IMR-90 (cell line): ENCODE measurements around the gene SLC41A1. TPM values are rescaled to one million over a fixed set of nuclear protein-coding genes. Genes with fewer than 3 reads are reported as not detected.

Source experiments
- ATAC-seq: fragments of 200-7000 bp; cut with Tn5 transposase; 2 replicates; pipeline ENCODE4 v1.9.1; 2020; ENCODE audit warnings: low read depth, mild to moderate bottlenecking, moderate library complexity
- BruUV-seq: library from RNA; stranded (reverse); fragments of 400-500 nt; replicated peaks from 2 replicates; lab custom pipeline; 2021; lab: Mats Ljungman, UMichigan
- CTCF ChIA-PET: fragments of 300-600 bp; formaldehyde crosslinking; extraction: SDS; loops from one replicate; lab custom pipeline; 2021; ENCODE audit warnings: antibody characterized with exemption; lab: Yijun Ruan, JAX
- POLR2A ChIA-PET: fragments of 300-600 bp; sonication (Branson Sonifier 250); formaldehyde crosslinking; loops from one replicate; lab custom pipeline; 2022; ENCODE audit warnings: antibody characterized with exemption; ENCODE audit not compliant: unreplicated experiment; lab: Charles Lee
- DNase-seq: peaks from one replicate; pipeline ENCODE4 v3.0.0; 2013
- H2AFZ ChIP-seq: replicated peaks from 2 replicates; pipeline ENCODE3; 2013; ENCODE audit warnings: low read length, mild to moderate bottlenecking; ENCODE audit not compliant: poor library complexity
- H2AK5ac ChIP-seq: 2 replicates; pipeline ENCODE4 v1.6.1; 2013; ENCODE audit warnings: low read depth, low read length, inconsistent platforms
- H2AK9ac ChIP-seq: replicated peaks from 2 replicates; pipeline ENCODE3; 2013; ENCODE audit warnings: mild to moderate bottlenecking, low read depth, low read length, moderate library complexity; ENCODE audit not compliant: poor library complexity
- H2BK120ac ChIP-seq: 2 replicates; pipeline ENCODE4 v1.6.1; 2013; ENCODE audit warnings: low read depth, low read length, inconsistent platforms
- H2BK15ac ChIP-seq: 3 replicates; pipeline ENCODE4 v1.6.1; 2013; ENCODE audit warnings: low read depth, low read length, inconsistent platforms
- H2BK20ac ChIP-seq: 2 replicates; pipeline ENCODE4 v1.6.1; 2013; ENCODE audit warnings: low read depth, mild to moderate bottlenecking, inconsistent platforms, low read length, moderate library complexity
- H2BK5ac ChIP-seq: 2 replicates; pipeline ENCODE4 v1.6.1; 2013; ENCODE audit warnings: mild to moderate bottlenecking, low read depth, low read length, inconsistent platforms; ENCODE audit not compliant: poor library complexity, severe bottlenecking
- H3K14ac ChIP-seq: replicated peaks from 2 replicates; pipeline ENCODE4 v1.6.1; 2013; ENCODE audit warnings: low read depth, low read length, inconsistent platforms
- H3K18ac ChIP-seq: 2 replicates; pipeline ENCODE4 v1.6.1; 2013; ENCODE audit warnings: low read depth, low read length, control low read depth
- H3K23ac ChIP-seq: 2 replicates; pipeline ENCODE4 v1.6.1; 2013; ENCODE audit warnings: low read depth, low read length, inconsistent platforms
- H3K27ac ChIP-seq: 2 replicates; pipeline ENCODE4 v1.5.1; 2013; ENCODE audit warnings: mild to moderate bottlenecking, control low read depth, low read length; ENCODE audit not compliant: insufficient read depth
- H3K27me3 ChIP-seq: 2 replicates; pipeline ENCODE4 v1.6.1; 2013; ENCODE audit warnings: low read length; ENCODE audit not compliant: control insufficient read depth, insufficient read depth
- H3K36me3 ChIP-seq: 2 replicates; pipeline ENCODE4 v1.6.1; 2013; ENCODE audit warnings: low read length, mixed read lengths; ENCODE audit not compliant: control insufficient read depth, insufficient read depth
- H3K4ac ChIP-seq: 2 replicates; pipeline ENCODE4 v1.6.1; 2013; ENCODE audit warnings: low read depth, low read length, inconsistent platforms
- H3K4me1 ChIP-seq: 2 replicates; pipeline ENCODE4 v1.6.1; 2013; ENCODE audit warnings: low read length, mixed read lengths; ENCODE audit not compliant: control insufficient read depth, insufficient read depth
- H3K4me2 ChIP-seq: 2 replicates; pipeline ENCODE4 v1.6.1; 2013; ENCODE audit warnings: low read depth, mild to moderate bottlenecking, control low read depth, low read length, moderate library complexity
- H3K4me3 ChIP-seq: 2 replicates; pipeline ENCODE4 v1.5.1; 2013; ENCODE audit warnings: low read depth, mild to moderate bottlenecking, control low read depth, low read length, moderate library complexity; ENCODE audit not compliant: insufficient read depth
- H3K56ac ChIP-seq: 2 replicates; pipeline ENCODE4 v1.6.1; 2013; ENCODE audit warnings: low read length, inconsistent platforms; ENCODE audit not compliant: insufficient read depth; ENCODE audit errors: extremely low read depth
- H3K79me1 ChIP-seq, 2 experiments: 2 replicates each; pipeline ENCODE4 v1.6.1; 2013; ENCODE audit warnings: low read length in 2 of 2, inconsistent platforms in 1 of 2, low read depth in 1 of 2
- H3K9ac ChIP-seq: 2 replicates; pipeline ENCODE4 v1.6.1; 2013; ENCODE audit warnings: low read depth, low read length, control low read depth
- H3K9me1 ChIP-seq: 2 replicates; pipeline ENCODE4 v1.6.1; 2013; ENCODE audit warnings: low read length, inconsistent platforms; ENCODE audit not compliant: insufficient read depth
- H3K9me3 ChIP-seq: 2 replicates; pipeline ENCODE4 v1.6.1; 2013; ENCODE audit warnings: low read length; ENCODE audit not compliant: control insufficient read depth, insufficient read depth
- H4K20me1 ChIP-seq: 2 replicates; pipeline ENCODE4 v1.6.1; 2013; ENCODE audit warnings: low read length, inconsistent platforms; ENCODE audit not compliant: insufficient read depth
- H4K5ac ChIP-seq: 2 replicates; pipeline ENCODE4 v1.6.1; 2013; ENCODE audit warnings: mild to moderate bottlenecking, low read depth, low read length, control low read depth
- H4K8ac ChIP-seq, 2 experiments: 2 replicates each; pipeline ENCODE4 v1.6.1; 2013; ENCODE audit warnings: low read depth in 2 of 2, low read length in 2 of 2, control low read depth in 1 of 2, inconsistent platforms in 1 of 2
- H4K91ac ChIP-seq: 2 replicates; pipeline ENCODE4 v1.6.1; 2013; ENCODE audit warnings: low read depth, low read length, inconsistent platforms; ENCODE audit not compliant: insufficient read depth
- BHLHE40 ChIP-seq: fragments of 150-350 bp; IDR thresholded peaks from 2 replicates; pipeline ENCODE4 v1.6.1; 2016; ENCODE audit warnings: mild to moderate bottlenecking, low read depth, low read length
- CHD1 ChIP-seq: IDR thresholded peaks from 2 replicates; pipeline ENCODE4 v1.6.1; 2012; ENCODE audit warnings: low read depth, low read length, improper control_type of control experiment
- CTCF ChIP-seq: conservative IDR thresholded peaks from 2 replicates; pipeline ENCODE4 v1.5.1; 2012; ENCODE audit warnings: mild to moderate bottlenecking, low read depth, low read length, improper control_type of control experiment
- FOS ChIP-seq: fragments of 150-350 bp; IDR thresholded peaks from 2 replicates; pipeline ENCODE4 v1.6.1; 2016; ENCODE audit warnings: low read depth, low read length
- RAD21 ChIP-seq: IDR thresholded peaks from 2 replicates; pipeline ENCODE4 v1.6.1; 2012; ENCODE audit warnings: low read length, improper control_type of control experiment
- RCOR1 ChIP-seq: IDR thresholded peaks from 2 replicates; pipeline ENCODE4 v1.6.1; 2012; ENCODE audit warnings: mild to moderate bottlenecking, low read length, improper control_type of control experiment; ENCODE audit not compliant: insufficient replicate concordance
- SMC3 ChIP-seq: fragments of 150-350 bp; IDR thresholded peaks from 2 replicates; pipeline ENCODE4 v1.6.1; 2016; ENCODE audit warnings: low read depth, mild to moderate bottlenecking, antibody characterized with exemption, low read length, moderate library complexity
- USF2 ChIP-seq: fragments of 150-350 bp; IDR thresholded peaks from 2 replicates; pipeline ENCODE4 v1.6.1; 2017; ENCODE audit warnings: mild to moderate bottlenecking, antibody characterized with exemption, low read length, low read depth
- dilution Hi-C: fragments of 300-500 bp; cut with HindIII; formaldehyde crosslinking; loops from one replicate; pipeline ENCODE4 v1.14.3; 2018; ENCODE audit warnings: low sequenced_read_pairs; ENCODE audit not compliant: unreplicated experiment
- in situ Hi-C: fragments of 300-500 bp; cut with MboI; formaldehyde crosslinking; loops from 3 replicates; pipeline ENCODE4 v1.14.3; 2019; ENCODE audit warnings: low sequenced_read_pairs, inconsistent platforms, mixed read lengths
- intact Hi-C: fragments of 100-400 bp; cut with micrococcal nuclease; formaldehyde crosslinking; loops from 2 replicates; pipeline ENCODE4 v1.10.0; 2022
- polyA plus RNA-seq, 3 experiments: library from polyadenylated mRNA; depleted of rRNA; stranded (reverse); fragments of >200 nt; gene quantifications; 2 replicates each; pipeline ENCODE4 v1.2.3, GENCODE V29; 2012; ENCODE audit warnings: low replicate concordance in 1 of 3
- total RNA-seq: library from RNA; depleted of rRNA; stranded (reverse); fragments of >200 nt; gene quantifications from 2 replicates; pipeline ENCODE4 v1.2.3, GENCODE V29; 2012

Gene SLC41A1
- total and polyA plus RNA-seq, 2 of the 4 experiments (the other 2 are of a cell fraction), result 6.3 to 26.3 TPM

DNA sequence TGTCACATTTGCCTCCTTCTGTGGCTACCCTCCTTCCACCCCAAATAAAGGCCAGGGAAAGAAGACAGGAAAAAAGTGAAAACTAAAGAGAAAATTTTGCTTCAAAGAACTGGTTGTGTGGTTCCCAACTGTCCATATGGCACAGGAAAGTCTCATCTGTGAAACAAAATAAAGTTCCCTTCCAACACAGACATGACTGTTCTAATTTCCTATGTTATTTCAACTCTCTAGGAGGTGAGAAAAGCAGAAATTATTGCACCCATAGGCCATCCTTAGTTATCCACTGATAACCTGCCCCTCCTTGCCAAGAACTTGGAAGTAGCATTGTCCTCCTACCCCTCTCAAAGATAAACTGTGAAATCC is 29.6 kb downstream of the SLC41A1 start:
- in situ Hi-C loops, result no loop called here
- no TSS peak for BruUV-seq
- Histone ChIP-seq H4K5ac (no peak overlapping the region), H3K4me1 (no peaks in the 10 kb centered on the region), H3K14ac (no peak overlapping the region), H3K27me3 (peaks cover 2% of the 10 kb centered on the region), H2BK120ac (no peak overlapping the region), H4K20me1 (no peaks in the 10 kb centered on the region), H2BK15ac (no peak overlapping the region), H3K4me3 (no peak overlapping the region), H3K36me3 (no peaks in the 10 kb centered on the region), H2AK9ac (no peak overlapping the region), H4K91ac (no peak overlapping the region), H3K23ac (no peak overlapping the region), H2AK5ac (no peak overlapping the region), H4K8ac (no peak overlapping the region), H3K79me1 (no peaks in the 10 kb centered on the region), H2BK20ac (no peak overlapping the region), H3K9ac (no peak overlapping the region), H3K4ac (no peak overlapping the region), H3K27ac (no peak overlapping the region), H2AFZ (no peak overlapping the region), H3K9me1 (peaks cover 3% of the 10 kb centered on the region; the same call in 1 of the 2 replicates), H3K9me3 (no peaks in the 10 kb centered on the region), H3K18ac (no peak overlapping the region), H3K56ac (no peak overlapping the region), H2BK5ac (no peak overlapping the region), H3K4me2 (no peak overlapping the region)
- no peak for ATAC-seq
- dilution Hi-C loops, result no loop called here
- CTCF ChIA-PET, result interaction anchor here (0.6 kb wide), 1 partner anchor 124 kb away, joined by 3 read pairs; no protein-coding TSS in a partner anchor
- POLR2A ChIA-PET, result no interaction called here
- TF ChIP-seq USF2 (no peak), SMC3 (no peak), BHLHE40 (no peak), CTCF (no peak), FOS (no peak), CHD1 (no peak), RCOR1 (no peak), RAD21 (no peak)
- no peak for DNase-seq
- intact Hi-C loops, result no loop called here
